Measurements from ENCODE around the gene MPP2. TPM values are rescaled to one million over a fixed set of nuclear protein-coding genes. Genes with fewer than 3 reads are reported as not detected.
"Not testable (repeated sequence)": the region's sequence is repeated elsewhere in the genome, so short reads cannot be mapped to it uniquely, and the experiment has no call there.

The MPP2 gene
- total RNA-seq, 1 donor from 2014 or later: 51.6 TPM

- H3K4me3 Mint-ChIP-seq (ENCODE audit: unreplicated experiment): peak overlapping the region; percentile 86
- peaks cover 1% of the 10 kb centered on the region for H3K27me3 Mint-ChIP-seq (ENCODE audit: unreplicated experiment)
- H3K27ac Mint-ChIP-seq (ENCODE audit: unreplicated experiment): no peak overlapping the region
- no peak for TF ChIP-seq CTCF (IDR thresholded peaks at IDR 0.05; ENCODE audit: partially characterized antibody, unreplicated experiment)
- DNase-seq: peak; percentile 90
- H3K4me1 Mint-ChIP-seq (ENCODE audit: low read depth, unreplicated experiment): peaks cover 19% of the 10 kb centered on the region
- no peaks in the 10 kb centered on the region for H3K36me3 Mint-ChIP-seq (ENCODE audit: unreplicated experiment)
- peaks cover 6% of the 10 kb centered on the region for H3K9me3 Mint-ChIP-seq (ENCODE audit: unreplicated experiment)
Observed at GRCh38 chr17:43900183-43900857, 7.0 kb downstream of the MPP2 start.

- Mint-ChIP-seq H3K27ac (ENCODE audit: unreplicated experiment) (no peak overlapping the region), H3K4me1 (ENCODE audit: low read depth, unreplicated experiment) (peaks cover 16% of the 10 kb centered on the region), H3K27me3 (ENCODE audit: unreplicated experiment) (peaks cover 1% of the 10 kb centered on the region), H3K9me3 (ENCODE audit: unreplicated experiment) (peaks cover 6% of the 10 kb centered on the region), H3K36me3 (ENCODE audit: unreplicated experiment) (no peaks in the 10 kb centered on the region), H3K4me3 (ENCODE audit: unreplicated experiment) (no peak overlapping the region)
- no peak for TF ChIP-seq CTCF (IDR thresholded peaks at IDR 0.05; ENCODE audit: partially characterized antibody, unreplicated experiment)
- DNase-seq: no peak
Observed at GRCh38 chr17:43898446-43898845, 8.9 kb downstream of the MPP2 start.

GRCh38 chr17:43897831-43898230 lies 9.5 kb downstream of the MPP2 start:
- Mint-ChIP-seq H3K27ac (ENCODE audit: unreplicated experiment) (no peak overlapping the region), H3K36me3 (ENCODE audit: unreplicated experiment) (no peaks in the 10 kb centered on the region), H3K4me3 (ENCODE audit: unreplicated experiment) (no peak overlapping the region), H3K9me3 (ENCODE audit: unreplicated experiment) (peaks cover 6% of the 10 kb centered on the region), H3K4me1 (ENCODE audit: low read depth, unreplicated experiment) (peaks cover 16% of the 10 kb centered on the region), H3K27me3 (ENCODE audit: unreplicated experiment) (peaks cover 1% of the 10 kb centered on the region)
- no peak for DNase-seq
- TF ChIP-seq CTCF (IDR thresholded peaks at IDR 0.05; ENCODE audit: partially characterized antibody, unreplicated experiment): no peak

- H3K4me1 Mint-ChIP-seq (ENCODE audit: low read depth, unreplicated experiment); H3K9me3 Mint-ChIP-seq (ENCODE audit: unreplicated experiment); H3K27ac Mint-ChIP-seq (ENCODE audit: unreplicated experiment); H3K36me3 Mint-ChIP-seq (ENCODE audit: unreplicated experiment); H3K27me3 Mint-ChIP-seq (ENCODE audit: unreplicated experiment); H3K4me3 Mint-ChIP-seq (ENCODE audit: unreplicated experiment); DNase-seq: not testable (repeated sequence)
Observed at GRCh38 chr17:43894494-43894893, 12.8 kb downstream of the MPP2 start.

- peaks cover 2% of the 10 kb centered on the region for H3K27me3 Mint-ChIP-seq (ENCODE audit: unreplicated experiment)
- peaks cover 6% of the 10 kb centered on the region for H3K4me1 Mint-ChIP-seq (ENCODE audit: low read depth, unreplicated experiment)
- H3K4me3 Mint-ChIP-seq (ENCODE audit: unreplicated experiment): no peak overlapping the region
- no peak overlapping the region for H3K27ac Mint-ChIP-seq (ENCODE audit: unreplicated experiment)
- peaks cover 7% of the 10 kb centered on the region for H3K9me3 Mint-ChIP-seq (ENCODE audit: unreplicated experiment)
- no peaks in the 10 kb centered on the region for H3K36me3 Mint-ChIP-seq (ENCODE audit: unreplicated experiment)
- TF ChIP-seq CTCF (IDR thresholded peaks at IDR 0.05; ENCODE audit: partially characterized antibody, unreplicated experiment): no peak
- no peak for DNase-seq
Observed at GRCh38 chr17:43892647-43892952, 14.7 kb downstream of the MPP2 start.
